CMK (cell line): ENCODE results near the gene SOD2.
"Not testable (repeated sequence)": the region's sequence is repeated elsewhere in the genome, so short reads cannot be mapped to it uniquely, and the experiment has no call there.

ENCODE experiments used
- DNase-seq: peaks from one replicate; pipeline ENCODE4 v3.0.0-alpha.2; 2010; ENCODE audit warnings: low read depth

SOD2 gene

DNA sequence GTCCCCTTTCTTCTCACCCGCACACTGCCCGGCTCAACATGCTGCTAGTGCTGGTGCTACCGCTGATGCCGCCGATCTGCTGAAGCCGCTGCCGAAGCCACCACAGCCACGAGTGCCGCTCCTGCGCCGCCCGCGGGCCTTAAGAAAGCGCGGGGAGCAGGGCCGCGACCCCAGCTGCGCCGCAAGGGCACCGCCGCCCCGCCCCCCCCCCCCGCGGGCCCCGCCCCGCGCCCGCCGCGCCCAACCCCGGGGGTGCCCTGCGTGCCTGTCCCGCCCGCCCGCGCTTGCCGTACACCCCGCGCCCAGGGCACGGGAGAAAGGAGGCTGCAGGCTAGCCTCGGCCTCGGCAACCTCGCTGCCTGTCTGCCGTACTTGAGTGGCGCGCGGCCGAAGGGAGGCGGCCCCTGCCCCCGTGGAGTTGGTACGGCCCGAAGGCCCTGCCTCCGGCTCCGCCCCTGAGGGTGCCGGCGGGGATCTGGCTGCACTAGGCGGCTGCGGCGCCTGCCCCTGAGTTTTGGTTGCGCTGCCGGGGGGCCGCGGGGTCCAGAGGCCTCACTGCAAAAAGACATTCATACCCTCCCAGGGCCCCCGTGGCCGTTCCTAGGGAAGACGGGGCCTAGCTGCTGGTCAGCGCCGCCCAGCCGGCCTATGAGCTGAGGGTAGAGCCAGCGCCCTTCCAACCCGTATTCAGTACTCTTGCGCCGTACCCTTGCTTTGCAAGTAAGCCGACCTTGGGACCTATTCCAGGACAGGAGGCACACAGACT, at the start of gene SOD2:
TSS of gene SOD2 (minus strand) at position 114 of the 766 bp plus-strand sequence. CDS start at position 40, 74 bp downstream.
- DNase-seq, result peak; percentile 84

DNA sequence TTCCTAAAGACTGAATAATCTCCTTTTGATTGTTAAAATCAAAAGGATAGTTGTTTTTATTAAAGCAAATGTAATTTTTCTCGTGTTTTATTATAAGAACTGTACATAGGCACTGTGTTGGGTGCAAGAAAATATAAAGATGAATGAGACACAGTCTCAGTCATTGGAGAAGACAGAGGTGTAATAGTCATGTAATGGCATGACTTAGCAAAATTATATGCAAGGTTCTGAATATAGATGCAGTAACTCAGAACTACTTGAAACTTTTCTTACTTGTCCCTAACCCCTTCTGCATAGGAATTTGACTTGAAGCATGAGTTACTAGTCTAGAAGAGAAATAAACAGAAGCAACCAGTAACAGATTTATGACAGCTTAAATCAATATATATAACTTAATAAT, 49.1 kb upstream of the SOD2 start:
- DNase-seq, result no peak

DNA sequence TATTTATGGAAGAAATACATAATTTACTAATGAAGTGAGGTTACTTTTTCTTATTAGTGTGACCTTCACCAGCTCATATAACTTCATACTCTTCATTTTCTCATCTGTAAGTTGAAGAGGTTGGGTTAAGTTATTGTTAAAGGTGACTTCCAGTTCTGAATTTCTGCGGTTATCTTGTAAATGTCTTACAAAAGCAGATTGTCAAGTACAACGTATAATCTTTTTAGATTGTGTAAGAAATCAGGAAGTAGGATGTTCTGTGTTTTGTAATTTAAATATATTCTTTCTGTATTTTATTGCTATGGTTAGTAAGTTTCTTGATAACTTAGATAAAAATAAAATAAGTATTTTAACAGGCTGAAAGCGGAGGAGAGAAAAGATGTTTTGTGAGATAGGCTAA, 46.3 kb upstream of the SOD2 start:
- no peak for DNase-seq

DNA sequence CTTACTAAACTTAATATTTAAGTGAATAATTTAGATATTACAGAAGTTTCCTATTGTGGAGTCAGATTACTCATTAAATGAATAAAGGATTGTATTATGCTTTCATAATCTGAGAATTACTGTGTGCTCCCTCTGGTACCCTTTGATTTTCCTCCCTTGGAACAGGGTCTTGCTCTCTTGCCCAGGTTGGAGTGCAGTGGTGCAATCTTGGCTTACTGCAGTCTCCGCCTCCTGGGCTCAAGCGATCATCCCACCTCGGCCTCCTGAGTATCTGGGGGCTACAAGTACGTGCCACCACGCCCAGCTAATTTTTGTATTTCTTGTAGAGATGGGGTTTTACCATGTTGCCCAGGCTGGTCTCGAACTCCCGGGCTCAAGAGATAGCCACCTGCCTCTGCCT, 43.9 kb upstream of the SOD2 start:
- DNase-seq, result no peak

DNA sequence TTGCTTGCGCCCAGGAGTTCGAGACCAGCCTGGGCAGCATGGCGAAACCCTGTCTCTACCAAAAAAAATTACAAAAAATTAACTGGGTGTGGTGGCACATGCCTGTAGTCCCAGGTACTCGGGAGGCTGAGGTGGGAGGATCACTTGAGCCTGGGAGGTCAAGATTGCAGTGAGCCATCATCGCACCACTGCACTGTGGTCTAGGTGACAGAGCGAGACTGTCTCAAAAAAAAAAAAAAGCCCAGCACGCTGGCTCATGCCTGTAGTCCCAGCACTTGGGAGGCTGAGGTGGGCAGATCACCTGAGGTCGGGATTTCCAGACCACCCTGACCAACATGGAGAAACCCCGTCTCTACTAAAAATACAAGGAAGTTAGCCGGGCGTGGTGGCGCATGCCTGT, 40.4 kb upstream of the SOD2 start:
- not testable (repeated sequence) for DNase-seq

DNA sequence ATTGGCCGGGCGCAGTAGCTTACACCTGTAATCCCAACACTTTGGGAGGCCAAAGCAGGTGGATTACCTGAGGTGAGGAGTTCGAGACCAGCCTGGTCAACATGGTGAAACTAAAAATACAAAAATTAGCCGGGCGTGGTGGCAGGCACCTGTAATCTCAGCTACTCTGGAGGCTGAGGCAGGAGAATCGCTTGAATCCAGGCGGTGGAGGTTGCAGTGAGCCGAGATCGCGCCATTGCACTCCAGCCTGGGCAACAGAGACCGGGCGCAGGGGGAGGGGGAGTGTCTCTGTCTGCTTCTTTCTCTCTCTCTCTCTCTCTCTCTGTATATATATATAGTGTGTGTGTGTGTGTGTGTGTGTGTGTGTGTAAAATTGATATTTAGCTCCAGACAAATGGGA, 39.5 kb upstream of the SOD2 start:
- not testable (repeated sequence) for DNase-seq

DNA sequence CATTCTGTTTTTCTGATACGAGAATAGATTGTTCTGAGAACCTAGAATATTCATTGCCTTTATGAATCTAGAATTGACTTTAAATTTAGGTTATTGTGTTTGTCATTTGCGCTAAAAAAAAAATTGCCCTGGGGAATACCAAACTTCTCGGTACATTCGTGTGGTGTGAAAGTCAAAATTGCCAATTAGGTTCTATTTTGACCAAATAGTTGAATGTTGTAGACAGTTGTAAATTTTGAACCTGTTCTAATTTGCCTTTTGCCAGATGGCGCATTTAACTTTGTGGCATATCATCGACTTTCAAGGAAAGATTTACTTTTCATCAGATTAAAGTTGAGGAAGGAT, 37.3 kb upstream of the SOD2 start:
- DNase-seq, result no peak

DNA sequence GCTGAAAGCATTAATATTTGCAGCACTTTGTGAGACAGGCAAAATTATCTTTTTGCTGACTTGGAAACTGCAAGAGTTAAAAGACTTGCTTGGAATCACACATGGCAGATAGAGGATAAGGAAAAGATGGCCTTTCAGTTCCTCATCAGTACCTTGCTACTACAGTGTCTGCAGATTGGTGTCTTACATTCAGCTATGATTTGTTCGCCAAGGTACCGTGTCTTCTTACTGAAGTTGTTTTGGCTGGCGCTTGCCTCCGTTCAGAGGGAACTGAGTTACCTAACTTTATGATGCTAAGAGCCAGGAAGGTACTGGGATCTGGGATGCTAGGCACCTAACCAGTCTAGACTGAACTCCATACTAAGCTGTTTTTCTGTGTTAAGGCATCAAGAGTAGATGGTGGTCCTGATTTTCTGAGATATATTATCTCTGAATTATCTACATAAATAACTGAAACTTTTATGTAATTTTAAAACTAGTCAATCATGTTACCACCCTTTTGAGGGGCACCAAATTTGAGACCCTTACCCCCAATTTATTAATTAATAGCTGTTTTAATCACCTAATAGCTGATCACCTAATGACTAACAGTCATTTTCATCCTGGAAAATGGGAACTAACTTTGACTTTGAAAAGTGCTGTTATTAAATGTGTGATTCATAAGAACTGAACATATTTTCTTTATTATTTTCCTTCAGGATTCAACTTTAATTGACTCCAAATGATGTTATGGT, 36.7 kb upstream of the SOD2 start:
- no peak for DNase-seq

DNA sequence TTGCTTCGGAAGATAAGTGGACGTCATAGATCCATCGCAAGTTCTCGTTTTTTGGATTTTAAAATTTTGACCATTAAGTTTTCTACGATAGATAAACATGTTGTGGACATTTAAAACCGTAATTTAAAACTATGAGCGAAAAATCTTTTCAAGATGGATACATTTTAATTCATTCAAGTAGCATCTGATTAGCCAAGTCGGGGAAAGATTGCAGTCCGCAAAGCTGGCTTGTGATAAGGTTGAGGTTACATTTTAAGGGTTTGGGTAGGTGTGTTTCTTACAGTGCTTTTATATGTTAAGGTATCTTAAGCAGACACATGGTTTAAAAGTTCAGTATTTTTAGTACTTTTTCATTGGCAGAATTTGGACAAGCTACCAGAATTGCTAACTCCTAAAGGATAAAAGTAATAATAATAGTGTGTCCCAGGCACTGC, 35.5 kb upstream of the SOD2 start:
- DNase-seq, result no peak

DNA sequence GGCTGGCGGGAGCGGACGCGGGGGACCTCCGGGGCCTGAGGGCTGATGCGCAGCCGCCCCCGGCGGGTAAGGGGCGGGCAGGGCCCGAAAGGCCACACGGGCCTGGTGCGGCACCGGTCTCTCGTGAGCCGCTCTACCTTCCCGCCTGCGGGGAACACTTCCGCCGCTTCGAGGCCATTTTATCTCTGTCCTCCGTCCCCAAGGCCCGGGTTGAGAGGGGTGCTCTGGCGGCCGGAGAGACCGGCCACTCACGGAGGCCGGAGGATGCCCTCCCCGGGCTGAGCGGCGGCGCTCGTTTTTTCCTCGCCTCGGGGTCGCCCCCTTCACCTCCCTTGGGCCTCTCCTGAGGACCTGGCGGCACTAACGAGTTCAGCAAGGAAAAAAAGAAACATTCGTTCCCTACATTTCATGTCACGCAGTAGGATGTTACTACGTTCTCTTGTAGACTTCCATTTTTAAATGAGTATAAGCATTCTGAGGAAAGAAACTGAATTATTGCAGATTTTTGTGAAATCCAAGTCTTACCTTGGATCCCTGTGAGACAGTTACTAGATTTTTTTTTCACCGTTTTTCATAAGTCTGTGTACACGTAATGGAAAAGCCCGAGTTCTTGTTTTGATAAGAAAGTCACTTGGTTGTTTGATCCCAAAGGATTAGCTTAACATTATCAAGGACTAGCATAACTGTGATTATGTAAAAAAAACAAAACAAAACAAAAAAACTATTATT, 34.8 kb upstream of the SOD2 start:
- no peak for DNase-seq

DNA sequence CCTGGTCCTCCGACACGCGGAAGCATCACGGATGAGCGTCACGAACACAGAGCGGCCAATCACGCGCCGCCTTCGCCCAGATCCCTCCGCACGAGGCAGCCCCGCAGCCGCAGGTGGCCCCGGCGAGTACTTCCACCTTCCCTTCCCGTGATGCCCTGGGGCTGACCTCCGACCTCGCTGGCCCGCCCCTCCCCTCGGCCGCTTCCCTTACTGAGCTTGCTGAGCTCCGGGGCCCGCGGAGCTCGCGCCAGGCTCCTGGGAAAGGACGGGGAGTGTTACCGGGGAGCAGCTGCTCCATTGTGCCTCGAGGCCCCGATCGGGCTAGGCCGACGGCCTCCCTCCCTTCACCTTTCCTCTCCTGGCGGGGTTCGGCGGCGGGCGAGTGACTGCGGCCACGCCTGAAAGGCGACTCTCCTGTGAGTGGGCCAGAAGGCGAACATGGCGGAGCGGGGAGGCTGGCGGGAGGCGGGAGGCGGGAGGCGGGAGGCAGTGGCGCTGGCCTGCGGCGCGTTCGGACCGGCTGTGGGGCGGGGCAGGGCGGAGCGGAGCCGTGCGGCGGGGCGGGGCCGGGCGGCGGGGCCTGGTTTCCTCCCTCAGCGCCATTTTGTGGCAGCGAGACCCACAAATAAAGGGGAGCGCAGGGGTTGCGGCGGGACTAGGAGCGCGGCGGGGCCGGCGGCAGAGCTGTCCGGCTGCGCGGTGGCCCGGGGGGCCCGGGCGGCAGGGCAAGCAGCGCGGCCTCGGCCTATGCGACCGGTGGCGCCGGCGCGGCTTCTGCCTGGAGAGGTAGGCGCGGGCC, 34.1 kb upstream of the SOD2 start, which contains the start of gene WTAP:
TSS of gene WTAP (plus strand) at position 589 of the 799 bp plus-strand sequence. CDS start 8,760 bp downstream, outside the sequence.
- DNase-seq, result peak; percentile 94

DNA sequence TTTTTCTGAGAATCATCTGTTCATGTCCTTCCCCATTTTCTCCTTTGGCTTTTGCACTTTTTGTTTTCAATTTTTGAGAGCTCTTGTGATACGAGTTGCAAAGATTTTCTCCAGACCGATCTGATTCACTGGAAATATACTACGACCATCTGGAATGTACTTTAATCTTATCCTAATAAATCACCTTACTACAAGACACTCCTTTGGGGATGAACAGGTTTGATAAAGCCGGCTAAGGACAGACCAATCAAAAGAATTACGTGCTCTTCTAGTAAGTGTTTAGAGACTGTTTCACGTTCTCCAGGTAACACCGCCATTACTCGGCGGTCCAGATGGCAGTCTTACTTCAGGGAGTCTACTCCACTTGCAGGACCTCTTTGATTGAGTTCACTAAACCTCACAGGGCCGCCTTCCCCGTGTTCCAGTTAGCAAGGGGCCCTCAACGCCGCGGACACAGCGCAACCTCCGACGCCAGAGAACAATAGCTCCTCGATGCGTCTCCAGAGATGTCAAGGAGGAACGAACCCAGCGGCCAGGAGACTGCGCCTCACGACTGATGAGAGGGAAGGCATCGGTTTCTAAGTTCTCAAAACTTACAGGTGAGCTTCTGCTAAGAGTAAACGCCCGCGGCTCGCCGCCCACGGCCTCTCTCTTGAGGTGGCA, 33.3 kb upstream of the SOD2 start:
- no peak for DNase-seq

DNA sequence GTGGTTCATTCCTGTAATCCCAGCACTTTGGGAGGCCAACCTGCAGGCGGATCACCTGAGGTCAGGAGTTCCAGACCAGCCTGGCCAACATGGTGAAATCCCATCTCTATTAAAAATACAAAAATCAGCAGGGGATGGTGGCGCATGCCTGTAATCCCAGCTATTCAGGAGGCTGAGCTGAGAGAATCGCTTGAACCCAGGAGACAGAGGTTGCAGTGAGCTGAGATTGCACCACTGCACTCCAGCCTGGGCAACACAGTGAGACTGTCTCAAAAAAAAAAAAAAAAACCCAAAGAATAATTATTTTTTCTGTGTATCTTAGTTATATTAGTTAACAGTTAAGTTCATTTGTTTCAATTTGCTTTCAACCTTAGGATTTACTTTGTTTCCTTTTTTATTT, 32.2 kb upstream of the SOD2 start:
- not testable (repeated sequence) for DNase-seq

DNA sequence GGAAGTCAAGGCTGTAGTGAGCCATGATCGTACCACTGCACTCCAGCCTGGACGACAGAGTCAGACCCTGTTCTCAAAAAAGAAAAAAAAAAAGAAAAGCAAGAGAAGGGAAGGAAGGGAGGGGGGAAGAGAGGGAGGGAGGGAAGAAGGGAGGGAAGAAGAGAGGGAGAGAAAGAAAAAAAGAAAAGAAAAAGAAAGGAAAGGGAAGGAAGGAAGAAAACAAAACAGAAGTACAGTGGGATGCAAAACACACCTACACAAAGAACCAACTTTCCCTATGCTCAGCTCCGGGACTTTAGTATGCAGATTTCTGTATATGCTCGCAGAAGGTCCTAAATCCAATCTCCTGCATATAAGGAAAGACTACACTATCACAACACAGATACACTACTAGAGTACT, 31.7 kb upstream of the SOD2 start:
- DNase-seq, result no peak

DNA sequence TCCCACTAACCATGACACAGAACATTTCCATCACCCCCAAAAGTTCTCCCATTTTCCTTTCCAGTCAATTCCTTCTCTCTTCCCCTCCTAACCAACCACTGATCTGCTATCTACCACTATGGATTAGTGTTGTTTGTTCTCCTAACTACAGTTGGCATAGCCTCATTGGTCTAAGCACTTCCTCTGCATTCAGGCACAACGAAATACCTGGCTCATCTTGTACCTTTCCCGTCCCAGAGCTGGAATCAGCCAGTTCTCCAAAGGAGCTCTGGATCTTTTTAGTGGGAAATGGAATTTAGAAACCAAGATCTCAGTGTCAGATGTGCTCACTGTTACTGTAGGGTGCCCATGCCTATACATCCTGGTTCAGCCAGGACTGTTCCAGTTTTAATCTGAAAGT, 30.2 kb upstream of the SOD2 start:
- DNase-seq, result no peak

DNA sequence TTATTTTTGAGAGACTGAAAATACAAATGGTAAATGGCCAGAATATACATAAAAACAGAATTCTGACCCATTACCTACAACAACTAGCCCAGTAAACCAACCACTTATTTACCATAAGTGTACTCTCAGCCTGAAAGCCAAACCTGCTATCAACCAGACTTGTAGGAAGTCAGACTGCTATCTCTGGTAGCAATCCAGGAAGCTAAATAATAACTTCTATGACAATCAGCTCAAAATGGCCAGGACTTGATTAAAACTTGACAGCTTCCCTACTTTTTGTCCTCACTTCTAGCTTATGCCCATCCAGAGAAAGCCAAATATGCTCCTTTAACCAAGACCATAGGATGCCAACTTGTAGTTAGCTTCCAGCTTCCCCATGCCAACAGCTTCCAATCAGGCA, 29.6 kb upstream of the SOD2 start:
- no peak for DNase-seq

DNA sequence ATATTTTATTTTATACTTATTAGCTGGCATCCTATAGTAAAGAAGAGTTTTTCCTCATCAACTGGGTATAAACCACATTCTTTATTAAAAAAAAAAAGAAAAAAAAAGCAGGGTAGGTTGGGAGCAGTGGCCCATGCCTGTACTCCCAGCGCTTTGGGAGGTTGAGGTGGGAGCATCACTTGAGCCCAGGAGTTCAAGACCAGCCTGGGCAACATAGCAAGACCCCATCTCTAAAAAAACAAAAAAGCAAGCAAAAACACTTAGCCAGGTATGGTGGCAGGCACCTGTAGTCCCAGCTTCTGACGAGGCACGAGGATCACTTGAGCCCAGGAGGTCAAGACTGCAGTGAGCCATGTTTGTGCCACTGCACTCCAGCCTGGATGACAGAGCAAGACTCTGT, 28.9 kb upstream of the SOD2 start:
- not testable (repeated sequence) for DNase-seq

DNA sequence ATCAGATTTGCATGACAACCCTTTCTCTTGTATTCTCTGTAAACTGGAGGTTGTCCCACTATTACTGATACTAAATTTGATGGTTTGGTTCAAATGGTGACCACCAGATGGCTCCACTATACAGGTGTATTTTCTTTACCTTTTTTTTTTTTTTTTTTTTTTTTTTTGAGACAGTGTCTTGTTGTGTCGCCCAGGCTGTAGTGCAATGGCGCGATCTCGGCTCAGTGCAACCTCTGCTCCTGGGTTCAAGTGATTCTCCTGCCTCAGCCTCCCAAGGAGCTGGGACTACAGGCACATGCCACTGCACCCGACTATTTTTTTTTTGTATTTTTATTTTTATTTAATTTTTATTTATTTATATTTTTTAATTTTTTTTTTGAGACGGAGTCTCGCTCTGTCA, 27.7 kb upstream of the SOD2 start:
- no peak for DNase-seq

DNA sequence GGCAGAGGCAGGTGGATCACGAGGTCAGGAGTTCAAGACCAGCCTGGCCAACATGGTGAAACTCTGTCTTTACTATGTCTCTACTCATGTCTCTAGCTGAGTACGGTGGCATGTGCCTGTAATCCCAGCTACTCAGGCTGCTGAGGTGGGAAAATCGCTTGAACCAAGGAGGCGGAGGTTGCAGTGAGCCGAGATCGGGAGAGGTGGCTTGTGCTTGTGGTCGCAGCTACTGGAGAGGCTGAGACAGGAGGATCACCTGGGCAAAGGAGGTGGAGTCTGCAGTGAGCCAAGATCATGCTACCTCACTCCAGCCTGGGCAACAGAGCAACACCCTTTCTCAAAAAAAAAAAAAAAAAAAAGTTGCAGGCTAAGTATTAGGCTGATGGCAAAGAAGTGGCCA, 26.2 kb upstream of the SOD2 start:
- no peak for DNase-seq

DNA sequence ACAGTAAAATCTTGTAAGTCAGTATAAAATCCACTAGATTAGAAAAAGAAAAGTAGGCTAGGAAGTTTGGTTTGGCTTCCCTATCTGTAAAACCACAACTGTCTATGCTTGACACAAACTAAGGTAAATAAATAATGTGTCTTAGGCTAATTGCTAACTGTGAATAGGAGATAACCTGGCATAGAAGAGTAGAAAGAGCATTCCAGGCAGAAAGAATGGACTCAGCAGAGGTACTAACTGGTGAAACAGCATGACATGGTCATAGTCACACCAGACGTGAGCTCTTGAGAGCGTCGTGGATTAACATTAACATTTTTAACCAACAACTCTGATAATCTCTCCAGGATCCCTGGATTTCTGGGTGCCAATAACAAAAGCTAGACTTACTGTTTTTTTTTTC, 25.6 kb upstream of the SOD2 start:
- no peak for DNase-seq
